Endothelial cell of umbilical vein (primary cell): ENCODE data around the gene NELFCD.

Experiments
- CTCF ChIP-seq, 2 donors: IDR thresholded peaks; 1 replicate in 1 of 2; 2 replicates in 1 of 2; pipeline ENCODE4 v1.5.1; 2011; ENCODE audit warnings: low read length in 2 of 2, mild to moderate bottlenecking in 2 of 2, moderate library complexity in 2 of 2, control low read depth in 1 of 2, inconsistent platforms in 1 of 2, low read depth in 1 of 2; ENCODE audit not compliant: insufficient read depth in 1 of 2; ENCODE audit errors: extremely low read depth in 1 of 2
- EZH2 ChIP-seq: IDR thresholded peaks from 2 replicates; pipeline ENCODE4 v1.6.1; 2012; ENCODE audit warnings: borderline replicate concordance, low read depth, mild to moderate bottlenecking, moderate library complexity, low read length, inconsistent platforms; ENCODE audit not compliant: severe bottlenecking
- GATA2 ChIP-seq: IDR thresholded peaks from 2 replicates; pipeline ENCODE4 v1.7.0; 2011; ENCODE audit warnings: low read depth, mild to moderate bottlenecking, moderate library complexity, mixed read lengths, low read length; ENCODE audit not compliant: insufficient read length, insufficient read depth
- MAX ChIP-seq: IDR thresholded peaks from 2 replicates; pipeline ENCODE4 v1.6.1; 2011; ENCODE audit not compliant: insufficient read depth, insufficient read length
- MYC ChIP-seq: IDR thresholded peaks from one replicate; pipeline ENCODE4 v1.6.1; 2011; ENCODE audit warnings: mild to moderate bottlenecking, low read depth, low read length
- POLR2AphosphoS5 ChIP-seq: IDR thresholded peaks from 2 replicates; pipeline ENCODE4 v1.6.1; 2012; ENCODE audit warnings: low read depth, mild to moderate bottlenecking, control low read depth, low read length, moderate library complexity; ENCODE audit not compliant: insufficient read depth

GRCh38 chr20:59017493-59018231 is 36.6 kb downstream of the NELFCD start:
- TF ChIP-seq CTCF (IDR thresholded peaks at IDR 0.05; ENCODE audit: extremely low read depth in 1 of 2, insufficient read depth in 1 of 2, low read depth in 1 of 2, low read length in 2 of 2) = no peak
- TF ChIP-seq MAX = no peak
- TF ChIP-seq POLR2AphosphoS5 = no peak
- no peak for TF ChIP-seq MYC
- TF ChIP-seq GATA2 = no peak
- TF ChIP-seq EZH2 = no peak
